G401 (cell line): Measurements from ENCODE around the gene TRIP10. TPM values are rescaled to one million over a fixed set of nuclear protein-coding genes. Genes with fewer than 3 reads are reported as not detected.
A peak's percentile ranks its signal among the peaks of the same experiment; 100 is the strongest.
"Not testable (repeated sequence)": the region's sequence is repeated elsewhere in the genome, so short reads cannot be mapped to it uniquely, and the experiment has no call there.

Experiments used
- DNase-seq: peaks from one replicate; pipeline ENCODE4 v3.0.0-alpha.2; 2015; ENCODE audit warnings: low spot score
- in situ Hi-C: cut with HindIII; loops from 2 replicates; pipeline ENCODE4 v1.10.0; 2016; ENCODE audit warnings: low sequenced_read_pairs, mixed read lengths
- total RNA-seq: library from RNA; depleted of rRNA; stranded (reverse); fragments of >200 nt; shearing (Covaris generic); gene quantifications from 2 replicates; pipeline ENCODE4 v1.2.3, GENCODE V29; 2014

Gene TRIP10
- total RNA-seq, 1 experiment from 2014 or later = 108 TPM

- no peak for DNase-seq
- in situ Hi-C loops = no loop called here
Observed at GRCh38 chr19:6760606-6761005, 21.1 kb downstream of the TRIP10 start.

GRCh38 chr19:6761053-6761676 lies 21.7 kb downstream of the TRIP10 start:
- in situ Hi-C loops = no loop called here
- DNase-seq = no peak

GRCh38 chr19:6762253-6762797 lies 22.8 kb downstream of the TRIP10 start:
- in situ Hi-C loops, DNase-seq: not testable (repeated sequence)

- DNase-seq = no peak
- in situ Hi-C loops = no loop called here
Observed at GRCh38 chr19:6765738-6766356, 26.4 kb downstream of the TRIP10 start.

GRCh38 chr19:6766357-6767080 lies 27.0 kb downstream of the TRIP10 start:
- in situ Hi-C loops = no loop called here
- DNase-seq = no peak

GRCh38 chr19:6767081-6767356 lies 27.5 kb downstream of the TRIP10 start:
- DNase-seq = no peak
- in situ Hi-C loops = no loop called here

- peak; percentile 23 for DNase-seq
- in situ Hi-C loops = no loop called here
Observed at GRCh38 chr19:6767357-6768235, 28.1 kb downstream of the TRIP10 start, which contains the start of gene SH2D3A. Gene SH2D3A, minus strand, starts transcription at chr19:6767435. Its CDS starts 3,687 bp downstream, at chr19:6763748.

GRCh38 chr19:6768236-6768785 lies 28.8 kb downstream of the TRIP10 start:
- no peak for DNase-seq
- in situ Hi-C loops = no loop called here

- in situ Hi-C loops = no loop called here
- DNase-seq = peak; percentile 18
Observed at GRCh38 chr19:6769006-6769619, 29.6 kb downstream of the TRIP10 start.

- in situ Hi-C loops = not testable (repeated sequence)
Observed at GRCh38 chr19:6771648-6772027, 32.2 kb downstream of the TRIP10 start.

GRCh38 chr19:6772028-6772865 lies 32.8 kb downstream of the TRIP10 start, which contains the start of gene VAV1:
Gene VAV1, plus strand, starts transcription at chr19:6772708. Its CDS starts 100 bp downstream, at chr19:6772808.
- DNase-seq = no peak
- in situ Hi-C loops = no loop called here

More at GRCh38 chr19:6771648-6772027, 32.2 kb downstream of the TRIP10 start:
- DNase-seq = not testable (repeated sequence)

GRCh38 chr19:6772866-6773322 lies 33.4 kb downstream of the TRIP10 start:
- DNase-seq = no peak
- in situ Hi-C loops = no loop called here

- in situ Hi-C loops = no loop called here
- DNase-seq = no peak
Observed at GRCh38 chr19:6773323-6773931, 33.9 kb downstream of the TRIP10 start.

- DNase-seq = no peak
- in situ Hi-C loops = no loop called here
Observed at GRCh38 chr19:6774821-6775707, 35.6 kb downstream of the TRIP10 start.

GRCh38 chr19:6776045-6776444 lies 36.6 kb downstream of the TRIP10 start:
- DNase-seq, in situ Hi-C loops: not testable (repeated sequence)

- no peak for DNase-seq
- in situ Hi-C loops = no loop called here
Observed at GRCh38 chr19:6776999-6777398, 37.5 kb downstream of the TRIP10 start.
